GM12878 (cell line): ENCODE data around the gene KCNK4. TPM values are rescaled to one million over a fixed set of nuclear protein-coding genes. Genes with fewer than 3 reads are reported as not detected.

Source experiments
- ATAC-seq: fragments of 200-7000 bp; cut with Tn5 transposase; 3 replicates; pipeline ENCODE4 v1.9.1; 2020; ENCODE audit warnings: mild to moderate bottlenecking, moderate library complexity
- BruUV-seq: library from RNA; stranded (reverse); fragments of 400-500 nt; replicated peaks from 2 replicates; lab custom pipeline; 2021; lab: Mats Ljungman, UMichigan
- CTCF ChIA-PET: fragments of 300-600 bp; sonication (Branson Sonifier 250); formaldehyde crosslinking; extraction: SDS; loops from one replicate; lab custom pipeline; 2021; ENCODE audit warnings: inconsistent platforms; lab: Yijun Ruan, JAX
- POLR2A ChIA-PET: fragments of 350-600 bp; formaldehyde crosslinking; extraction: SDS; loops from one replicate; lab custom pipeline; 2021; ENCODE audit warnings: inconsistent platforms; lab: Charles Lee
- RAD21 ChIA-PET: fragments of 300-600 bp; sonication (Branson Sonifier 250); formaldehyde crosslinking; loops from one replicate; lab custom pipeline; 2023; ENCODE audit warnings: antibody characterized with exemption; ENCODE audit not compliant: unreplicated experiment; lab: Charles Lee
- SMC1A ChIA-PET: fragments of 300-600 bp; sonication (Branson Sonifier 250); formaldehyde crosslinking; loops from one replicate; lab custom pipeline; 2023; ENCODE audit not compliant: unreplicated experiment, uncharacterized antibody; lab: Charles Lee
- DNase-seq: peaks from one replicate; pipeline ENCODE4 v3.0.0-alpha.2; 2011; ENCODE audit warnings: low read depth, low spot score
- FAIRE-seq: peaks from 3 replicates; lab custom pipeline; 2011; peaks lifted over from hg19 to GRCh38; lab: Jason Lieb, UNC
- H2AFZ ChIP-seq: 2 replicates; pipeline ENCODE4 v1.6.0; 2011; ENCODE audit warnings: low read depth, low read length, control low read depth; ENCODE audit not compliant: control insufficient read depth
- H3K27ac ChIP-seq: 2 replicates; pipeline ENCODE4 v1.5.1; 2011; ENCODE audit warnings: control low read depth; ENCODE audit not compliant: control insufficient read depth, insufficient read depth
- H3K27me3 ChIP-seq, 2 experiments: replicated peaks in 1 of 2; 2 replicates each; pipeline versions ENCODE4 v1.6.0 to v1.6.1; 2011; ENCODE audit warnings: low read length in 1 of 2; ENCODE audit not compliant: control insufficient read depth in 2 of 2, insufficient read depth in 2 of 2
- H3K36me3 ChIP-seq, 2 experiments: 2 replicates each; pipeline ENCODE4 v1.5.1; 2011; ENCODE audit warnings: low read length in 1 of 2; ENCODE audit not compliant: control insufficient read depth in 2 of 2, insufficient read depth in 2 of 2
- H3K4me1 ChIP-seq: 2 replicates; pipeline ENCODE4 v1.6.1; 2011; ENCODE audit warnings: mild to moderate bottlenecking, low read length, moderate library complexity, mixed read lengths; ENCODE audit not compliant: control insufficient read depth, insufficient read depth
- H3K4me2 ChIP-seq: 2 replicates; pipeline ENCODE4 v1.6.0; 2011; ENCODE audit warnings: control low read depth; ENCODE audit not compliant: control insufficient read depth, insufficient read depth
- H3K4me3 ChIP-seq: fragments of 200-600 bp; sonication (generic); 2 replicates; pipeline ENCODE4 v1.5.1; 2016
- H3K79me2 ChIP-seq: 2 replicates; pipeline ENCODE4 v1.6.0; 2011; ENCODE audit warnings: low read length; ENCODE audit not compliant: control insufficient read depth, insufficient read depth
- H3K9ac ChIP-seq: 2 replicates; pipeline ENCODE4 v1.8.0; 2011; ENCODE audit warnings: low read length, control low read depth, mixed read lengths; ENCODE audit not compliant: control insufficient read depth, insufficient read depth
- H3K9me3 ChIP-seq: replicated peaks from 3 replicates; pipeline ENCODE4 v1.5.1; 2011; ENCODE audit warnings: mild to moderate bottlenecking, low read length; ENCODE audit not compliant: control insufficient read depth, insufficient read depth
- H4K20me1 ChIP-seq: 2 replicates; pipeline ENCODE4 v1.6.0; 2011; ENCODE audit not compliant: control insufficient read depth, insufficient read depth
- BACH1 ChIP-seq: fragments of 450-650 bp; IDR thresholded peaks from 2 replicates; pipeline ENCODE4 v1.6.1; 2017; ENCODE audit warnings: mild to moderate bottlenecking, borderline replicate concordance
- BCL11A ChIP-seq: IDR thresholded peaks from 2 replicates; pipeline ENCODE4 v1.6.1; 2011; ENCODE audit warnings: low read depth, low read length
- BRCA1 ChIP-seq: IDR thresholded peaks from 2 replicates; pipeline ENCODE4 v1.6.1; 2011; ENCODE audit warnings: low read depth, low read length, improper control_type of control experiment
- FOXK2 ChIP-seq: fragments of 450-650 bp; IDR thresholded peaks from 2 replicates; pipeline ENCODE4 v1.6.1; 2017; ENCODE audit warnings: mild to moderate bottlenecking, moderate library complexity
- GATAD2B ChIP-seq: fragments of 450-650 bp; conservative IDR thresholded peaks from 2 replicates; pipeline ENCODE4 v1.6.1; 2017; ENCODE audit warnings: low read depth, mild to moderate bottlenecking, moderate library complexity
- PAX5 ChIP-seq: IDR thresholded peaks from 2 replicates; pipeline ENCODE4 v1.6.1; 2011; ENCODE audit warnings: low read depth, low read length, borderline replicate concordance
- RBBP5 ChIP-seq: fragments of 200-600 bp; sonication (generic); conservative IDR thresholded peaks from 2 replicates; pipeline ENCODE4 v1.6.1; 2016
- SMAD5 ChIP-seq: IDR thresholded peaks from 2 replicates; pipeline ENCODE4 v1.6.1; 2016; ENCODE audit warnings: antibody characterized with exemption, low read depth
- SUPT20H ChIP-seq: IDR thresholded peaks from 2 replicates; pipeline ENCODE4 v1.6.1; 2011; ENCODE audit warnings: low read depth, mild to moderate bottlenecking, low read length, moderate library complexity, borderline replicate concordance; ENCODE audit not compliant: control insufficient read depth
- SUZ12 ChIP-seq: fragments of 200-600 bp; sonication (generic); IDR thresholded peaks from one replicate; pipeline ENCODE4 v1.6.1; 2018; ENCODE audit warnings: antibody characterized with exemption, mild to moderate bottlenecking; ENCODE audit not compliant: unreplicated experiment
- TARDBP ChIP-seq: IDR thresholded peaks from 2 replicates; pipeline ENCODE4 v1.6.1; 2016; ENCODE audit warnings: borderline replicate concordance
- TCF12 ChIP-seq: IDR thresholded peaks from 2 replicates; pipeline ENCODE4 v1.6.1; 2011; ENCODE audit warnings: low read depth, mild to moderate bottlenecking, low read length
- YY1 ChIP-seq: IDR thresholded peaks from 2 replicates; pipeline ENCODE4 v1.6.1; 2011; ENCODE audit warnings: low read depth, mild to moderate bottlenecking, low read length
- ZBTB33 ChIP-seq: fragments of 450-650 bp; IDR thresholded peaks from 2 replicates; pipeline ENCODE4 v1.6.1; 2017; ENCODE audit warnings: mild to moderate bottlenecking
- ZBTB4 ChIP-seq: fragments of 450-650 bp; formaldehyde crosslinking; IDR thresholded peaks from 2 replicates; pipeline ENCODE4 v1.4.0; 2022; ENCODE audit warnings: mild to moderate bottlenecking, moderate library complexity
- ZNF207 ChIP-seq: fragments of 450-650 bp; IDR thresholded peaks from 2 replicates; pipeline ENCODE4 v1.6.1; 2014; ENCODE audit warnings: antibody characterized with exemption, mild to moderate bottlenecking, borderline replicate concordance
- WGBS: methylation state at CpG from one replicate; pipeline ENCODE4 v1.1.6; 2016; ENCODE audit warnings: low lambda C conversion rate; ENCODE audit not compliant: insufficient replicate concordance, insufficient coverage; ENCODE audit errors: missing lambda C conversion rate; 5-methylcytosine and 5-hydroxymethylcytosine counted together
- in situ Hi-C: fragments of 300-500 bp; cut with MboI; formaldehyde crosslinking; loops from 9 replicates; pipeline ENCODE4 v1.14.3; 2018; ENCODE audit warnings: mixed read lengths
- intact Hi-C: fragments of 100-400 bp; cut with micrococcal nuclease; formaldehyde crosslinking; loops from one replicate; pipeline ENCODE4 v1.14.2; 2022; ENCODE audit not compliant: unreplicated experiment
- polyA plus RNA-seq, 11 experiments: library from polyadenylated mRNA; depleted of rRNA in 4 of 11; unstranded in 6 of 11; stranded (reverse) in 5 of 11; fragments of >200 nt; fragmentation: Nextera tagmentation in 4 of 11; fragmentation: Illumina TruSeq in 1 of 11; extraction: Ambion mirVana in 4 of 11; extraction: Trizol in 1 of 11; gene quantifications; 1 replicate in 1 of 11; 2 replicates in 10 of 11; pipeline versions ENCODE4 v1.2.1 to v1.2.3, GENCODE V29; 2011 to 2016; ENCODE audit warnings: inconsistent platforms in 2 of 11, missing spikeins in 2 of 11, low read depth in 1 of 11
- total RNA-seq, 4 experiments: library from RNA; depleted of rRNA in 3 of 4; stranded (reverse); fragments of >200 nt in 3 of 4; fragmentation: Illumina TruSeq in 1 of 4; extraction: Trizol in 1 of 4; gene quantifications; 2 replicates each; pipeline versions ENCODE4 v1.2.1 to v1.2.3, GENCODE V29; 2013 to 2021

KCNK4 gene
- total and polyA plus RNA-seq, 10 of the 15 experiments (the other 5 are each of a cell fraction or from before 2014, with no cell fraction given): 0.04 TPM; not detected in 9

- POLR2A ChIA-PET: interaction anchor here (0.6 to 2.7 kb wide), 5 partner anchors 10 to 445 kb away, joined by 3 to 11 read pairs (median 4); partner anchors contain the start of genes ESRRA, PRDX5 and TRMT112
- FAIRE-seq: peak; percentile 18
- no peak for DNase-seq
- intact Hi-C loops (no loop called here), in situ Hi-C loops (no loop called here)
- SMC1A ChIA-PET: interaction anchor here (0.7 to 6.4 kb wide), 4 partner anchors 9 to 33 kb away, joined by 3 to 71 read pairs (median 4); partner anchors contain the start of genes CATSPERZ, ESRRA, PRDX5 and TRMT112
- ATAC-seq: no peak
- Histone ChIP-seq H3K79me2 (no peaks in the 10 kb centered on the region), H3K4me3 (no peak overlapping the region), H3K27me3 (no peaks in the 10 kb centered on the region), H3K36me3 (no peaks in the 10 kb centered on the region), H4K20me1 (no peaks in the 10 kb centered on the region), H3K9me3 (no peaks in the 10 kb centered on the region), H3K4me2 (no peak overlapping the region), H3K27ac (no peak overlapping the region), H2AFZ (no peak overlapping the region), H3K4me1 (peaks cover 21% of the 10 kb centered on the region), H3K9ac (no peak overlapping the region)
- no peak for TF ChIP-seq BRCA1
- TF ChIP-seq FOXK2: no peak
- TF ChIP-seq SUZ12: no peak
- TF ChIP-seq BACH1: no peak
- no peak for TF ChIP-seq GATAD2B
- TF ChIP-seq ZBTB33: no peak
- TF ChIP-seq TARDBP: no peak
- no peak for TF ChIP-seq RBBP5
- TF ChIP-seq SUPT20H: no peak
- no peak for TF ChIP-seq TCF12
- no peak for TF ChIP-seq BCL11A
- TF ChIP-seq SMAD5: no peak
- TF ChIP-seq ZBTB4 (CRISPR knock-in tag): no peak
- no peak for TF ChIP-seq ZNF207
- no peak for TF ChIP-seq YY1
- TF ChIP-seq PAX5: no peak
- no TSS peak for BruUV-seq
- CTCF ChIA-PET: interaction anchor here (6.5 to 14.7 kb wide), 3 partner anchors 15 to 29 kb away, joined by 43 to 228 read pairs (median 100); partner anchors contain the start of genes ESRRA, PRDX5 and TRMT112
- WGBS: 70% methylated on average over 8 of the region's 8 CpGs
- RAD21 ChIA-PET: interaction anchor here (1.9 to 4.2 kb wide), 3 partner anchors 16 to 29 kb away, joined by 6 to 86 read pairs (median 29); partner anchors contain the start of genes ESRRA, PRDX5 and TRMT112
Measured at GRCh38 chr11:64333556-64333955, 42.5 kb downstream of the KCNK4 start.
